ENCODE data around the gene XIST. TPM values are rescaled to one million over a fixed set of nuclear protein-coding genes. Genes with fewer than 3 reads are reported as not detected.

XIST gene
- total and polyA plus RNA-seq, 9 of the 15 experiments (the other 6 are each of a cell fraction or from before 2014, with no cell fraction given), result 22.4 to 160 (median 55.5) TPM

- no peak for TF ChIP-seq ZNF318 (IDR thresholded peaks at IDR 0.05; ENCODE audit: borderline replicate concordance in 1 of 2, low read depth in 1 of 2)
- no peak for TF ChIP-seq MCM2 (IDR thresholded peaks at IDR 0.05; ENCODE audit: low read depth)
- TF ChIP-seq THRAP3 (IDR thresholded peaks at IDR 0.05; ENCODE audit: borderline replicate concordance), result no peak
- TF ChIP-seq CHD4 (IDR thresholded peaks at IDR 0.05; ENCODE audit: insufficient read depth, insufficient replicate concordance, low read depth, low read length, poor library complexity, severe bottlenecking), result no peak
- TF ChIP-seq TFAP4 (CRISPR knock-in tag; IDR thresholded peaks at IDR 0.05; ENCODE audit: borderline replicate concordance), result no peak
- no peak for TF ChIP-seq SMC3 (conservative IDR thresholded peaks at IDR 0.05; ENCODE audit: insufficient read depth, low read depth, low read length)
- TF ChIP-seq, protein P1, sequence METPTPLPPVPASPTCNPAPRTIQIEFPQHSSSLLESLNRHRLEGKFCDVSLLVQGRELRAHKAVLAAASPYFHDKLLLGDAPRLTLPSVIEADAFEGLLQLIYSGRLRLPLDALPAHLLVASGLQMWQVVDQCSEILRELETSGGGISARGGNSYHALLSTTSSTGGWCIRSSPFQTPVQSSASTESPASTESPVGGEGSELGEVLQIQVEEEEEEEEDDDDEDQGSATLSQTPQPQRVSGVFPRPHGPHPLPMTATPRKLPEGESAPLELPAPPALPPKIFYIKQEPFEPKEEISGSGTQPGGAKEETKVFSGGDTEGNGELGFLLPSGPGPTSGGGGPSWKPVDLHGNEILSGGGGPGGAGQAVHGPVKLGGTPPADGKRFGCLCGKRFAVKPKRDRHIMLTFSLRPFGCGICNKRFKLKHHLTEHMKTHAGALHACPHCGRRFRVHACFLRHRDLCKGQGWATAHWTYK (CRISPR knock-in tag; IDR thresholded peaks at IDR 0.05), result no peak
- TF ChIP-seq, protein P2, sequence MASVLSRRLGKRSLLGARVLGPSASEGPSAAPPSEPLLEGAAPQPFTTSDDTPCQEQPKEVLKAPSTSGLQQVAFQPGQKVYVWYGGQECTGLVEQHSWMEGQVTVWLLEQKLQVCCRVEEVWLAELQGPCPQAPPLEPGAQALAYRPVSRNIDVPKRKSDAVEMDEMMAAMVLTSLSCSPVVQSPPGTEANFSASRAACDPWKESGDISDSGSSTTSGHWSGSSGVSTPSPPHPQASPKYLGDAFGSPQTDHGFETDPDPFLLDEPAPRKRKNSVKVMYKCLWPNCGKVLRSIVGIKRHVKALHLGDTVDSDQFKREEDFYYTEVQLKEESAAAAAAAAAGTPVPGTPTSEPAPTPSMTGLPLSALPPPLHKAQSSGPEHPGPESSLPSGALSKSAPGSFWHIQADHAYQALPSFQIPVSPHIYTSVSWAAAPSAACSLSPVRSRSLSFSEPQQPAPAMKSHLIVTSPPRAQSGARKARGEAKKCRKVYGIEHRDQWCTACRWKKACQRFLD (CRISPR knock-in tag; IDR thresholded peaks at IDR 0.05), result no peak
- TF ChIP-seq RB1 (IDR thresholded peaks at IDR 0.05; ENCODE audit: low read depth), result no peak
- TF ChIP-seq, protein P3, sequence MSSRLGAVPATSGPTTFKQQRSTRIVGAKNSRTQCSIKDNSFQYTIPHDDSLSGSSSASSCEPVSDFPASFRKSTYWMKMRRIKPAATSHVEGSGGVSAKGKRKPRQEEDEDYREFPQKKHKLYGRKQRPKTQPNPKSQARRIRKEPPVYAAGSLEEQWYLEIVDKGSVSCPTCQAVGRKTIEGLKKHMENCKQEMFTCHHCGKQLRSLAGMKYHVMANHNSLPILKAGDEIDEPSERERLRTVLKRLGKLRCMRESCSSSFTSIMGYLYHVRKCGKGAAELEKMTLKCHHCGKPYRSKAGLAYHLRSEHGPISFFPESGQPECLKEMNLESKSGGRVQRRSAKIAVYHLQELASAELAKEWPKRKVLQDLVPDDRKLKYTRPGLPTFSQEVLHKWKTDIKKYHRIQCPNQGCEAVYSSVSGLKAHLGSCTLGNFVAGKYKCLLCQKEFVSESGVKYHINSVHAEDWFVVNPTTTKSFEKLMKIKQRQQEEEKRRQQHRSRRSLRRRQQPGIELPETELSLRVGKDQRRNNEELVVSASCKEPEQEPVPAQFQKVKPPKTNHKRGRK (tag; IDR thresholded peaks at IDR 0.05), result no peak
Observed at GRCh38 chrX:73817393-73818199, 34.9 kb downstream of the XIST start (continued).

Measured in K562 (cell line).